MCF 10A (cell line): ENCODE measurements around the gene SLC6A4. TPM values are rescaled to one million over a fixed set of nuclear protein-coding genes. Genes with fewer than 3 reads are reported as not detected.

Experiments
- BruUV-seq: library from RNA; stranded (reverse); fragments of 400-500 nt; replicated peaks from 2 replicates; lab custom pipeline; 2021; lab: Mats Ljungman, UMichigan
- CTCF ChIA-PET: fragments of 300-600 bp; sonication (Branson Sonifier 250); formaldehyde crosslinking; extraction: SDS; loops from one replicate; lab custom pipeline; 2021; ENCODE audit warnings: antibody characterized with exemption, inconsistent platforms; lab: Yijun Ruan, JAX
- POLR2A ChIA-PET: fragments of 300-600, 350-650 bp; sonication (Branson Sonifier 250); formaldehyde crosslinking; extraction: SDS; loops from one replicate; lab custom pipeline; 2020; ENCODE audit warnings: antibody characterized with exemption, inconsistent platforms; lab: Yijun Ruan, JAX
- DNase-seq: peaks from one replicate; pipeline ENCODE4 v3.0.0-alpha.2; 2018; ENCODE audit not compliant: unreplicated experiment
- H3K27ac Mint-ChIP-seq: one replicate; pipeline ENCODE4 v1.8.0; 2022; ENCODE audit warnings: mild to moderate bottlenecking, low read depth, mixed read lengths; ENCODE audit not compliant: unreplicated experiment
- H3K27me3 Mint-ChIP-seq: one replicate; pipeline ENCODE4 v1.8.0; 2022; ENCODE audit warnings: mixed read lengths; ENCODE audit not compliant: insufficient read depth, unreplicated experiment
- H3K36me3 Mint-ChIP-seq: one replicate; pipeline ENCODE4 v1.8.0; 2022; ENCODE audit warnings: mild to moderate bottlenecking, moderate library complexity, mixed read lengths; ENCODE audit not compliant: insufficient read depth, unreplicated experiment
- H3K4me1 Mint-ChIP-seq: one replicate; pipeline ENCODE4 v1.8.0; 2022; ENCODE audit warnings: mixed read lengths; ENCODE audit not compliant: insufficient read depth, unreplicated experiment
- H3K4me3 Mint-ChIP-seq: one replicate; pipeline ENCODE4 v1.8.0; 2022; ENCODE audit warnings: mild to moderate bottlenecking, moderate library complexity, mixed read lengths; ENCODE audit not compliant: unreplicated experiment
- H3K9me3 Mint-ChIP-seq: one replicate; pipeline ENCODE4 v1.8.0; 2022; ENCODE audit warnings: mixed read lengths; ENCODE audit not compliant: unreplicated experiment
- intact Hi-C: fragments of 100-400 bp; cut with micrococcal nuclease; formaldehyde crosslinking; loops from 2 replicates; pipeline ENCODE4 v1.14.1; 2022
- total RNA-seq: library from RNA; stranded (reverse); gene quantifications from 2 replicates; pipeline ENCODE4 v1.2.3, GENCODE V29; 2022
- TF ChIP-seq, protein P1 (sequence below): fragments of 200-600 bp; IDR thresholded peaks from one replicate; pipeline ENCODE4 v1.8.0; 2022; ENCODE audit warnings: antibody characterized with exemption, mild to moderate bottlenecking; ENCODE audit not compliant: unreplicated experiment

SLC6A4 gene
- total RNA-seq, 1 experiment from 2014 or later, result not detected

DNA sequence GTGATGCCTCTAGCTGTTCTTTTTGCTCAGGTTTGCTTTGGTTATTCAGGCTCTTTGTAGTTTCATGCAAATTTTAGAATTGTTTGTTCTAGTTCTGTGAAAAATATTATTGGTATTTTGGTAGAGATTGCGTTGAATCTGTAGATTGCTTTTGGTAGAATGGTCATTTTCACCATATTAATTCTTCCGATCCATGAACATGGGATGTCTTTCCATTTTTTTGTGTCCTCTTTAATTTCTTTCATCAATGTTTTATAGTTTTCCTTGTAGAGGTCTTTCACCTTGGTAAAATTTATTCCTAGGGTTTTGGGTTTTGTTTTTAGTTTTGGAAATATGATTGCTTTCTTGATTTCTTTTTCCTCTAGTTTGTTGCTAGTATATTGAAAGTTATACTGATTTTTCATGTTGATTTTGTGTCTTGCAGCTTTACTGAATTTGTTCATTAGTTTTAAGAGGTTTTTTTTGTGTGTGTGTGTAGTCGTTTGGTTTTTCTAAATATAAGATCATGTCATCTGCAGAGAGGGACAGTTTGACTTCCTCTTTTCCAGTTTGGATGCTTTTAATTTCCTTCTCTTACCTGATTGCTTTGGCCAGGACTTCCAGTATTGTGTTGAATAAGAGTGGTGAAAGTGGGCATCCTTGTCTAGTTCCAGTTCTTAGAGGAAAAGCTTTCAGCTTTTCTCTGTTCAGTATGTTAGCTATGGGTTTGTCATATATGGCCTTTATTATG is 76.4 kb downstream of the SLC6A4 start:
- POLR2A ChIA-PET, result interaction anchor here (1.6 kb wide), 1 partner anchor 10 kb away, joined by 5 read pairs; no protein-coding TSS in a partner anchor
- DNase-seq, result no peak
- peaks cover 39% of the 10 kb centered on the region for H3K36me3 Mint-ChIP-seq
- CTCF ChIA-PET, result interaction anchor here (0.6 to 1.4 kb wide), 2 partner anchors 34 to 69 kb away, joined by 3 to 4 read pairs; no protein-coding TSS in a partner anchor
- BruUV-seq, result no TSS peak
- H3K9me3 Mint-ChIP-seq, result no peaks in the 10 kb centered on the region
- intact Hi-C loops, result no loop called here
- H3K27ac Mint-ChIP-seq, result no peak overlapping the region
- TF ChIP-seq, protein P1, sequence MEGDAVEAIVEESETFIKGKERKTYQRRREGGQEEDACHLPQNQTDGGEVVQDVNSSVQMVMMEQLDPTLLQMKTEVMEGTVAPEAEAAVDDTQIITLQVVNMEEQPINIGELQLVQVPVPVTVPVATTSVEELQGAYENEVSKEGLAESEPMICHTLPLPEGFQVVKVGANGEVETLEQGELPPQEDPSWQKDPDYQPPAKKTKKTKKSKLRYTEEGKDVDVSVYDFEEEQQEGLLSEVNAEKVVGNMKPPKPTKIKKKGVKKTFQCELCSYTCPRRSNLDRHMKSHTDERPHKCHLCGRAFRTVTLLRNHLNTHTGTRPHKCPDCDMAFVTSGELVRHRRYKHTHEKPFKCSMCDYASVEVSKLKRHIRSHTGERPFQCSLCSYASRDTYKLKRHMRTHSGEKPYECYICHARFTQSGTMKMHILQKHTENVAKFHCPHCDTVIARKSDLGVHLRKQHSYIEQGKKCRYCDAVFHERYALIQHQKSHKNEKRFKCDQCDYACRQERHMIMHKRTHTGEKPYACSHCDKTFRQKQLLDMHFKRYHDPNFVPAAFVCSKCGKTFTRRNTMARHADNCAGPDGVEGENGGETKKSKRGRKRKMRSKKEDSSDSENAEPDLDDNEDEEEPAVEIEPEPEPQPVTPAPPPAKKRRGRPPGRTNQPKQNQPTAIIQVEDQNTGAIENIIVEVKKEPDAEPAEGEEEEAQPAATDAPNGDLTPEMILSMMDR, result no peak
- H3K4me3 Mint-ChIP-seq, result no peak overlapping the region
- H3K27me3 Mint-ChIP-seq, result no peaks in the 10 kb centered on the region
- peaks cover 5% of the 10 kb centered on the region for H3K4me1 Mint-ChIP-seq

DNA sequence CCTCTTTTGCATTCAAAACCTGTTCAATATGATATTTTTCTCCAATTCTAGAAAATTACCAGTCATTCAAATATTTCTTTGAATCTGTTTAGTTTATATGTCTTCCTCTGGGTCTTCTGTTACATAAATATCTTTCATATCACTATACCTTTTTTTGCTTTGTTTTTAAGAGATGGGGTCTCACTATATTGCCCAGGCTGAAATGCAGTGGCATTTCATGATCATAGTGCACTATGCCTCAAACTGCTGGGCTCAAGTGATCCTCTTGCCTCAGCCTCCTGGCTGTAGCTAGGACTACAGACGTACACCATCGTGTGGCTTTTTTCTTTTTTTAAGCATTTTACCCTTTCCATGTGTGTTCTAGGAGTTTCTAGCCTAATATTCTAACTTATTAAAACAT is 80.1 kb downstream of the SLC6A4 start:
- POLR2A ChIA-PET, result no interaction called here
- Mint-ChIP-seq H3K36me3 (peaks cover 58% of the 10 kb centered on the region), H3K9me3 (no peaks in the 10 kb centered on the region), H3K27me3 (no peaks in the 10 kb centered on the region), H3K4me3 (no peak overlapping the region), H3K27ac (no peak overlapping the region), H3K4me1 (peaks cover 5% of the 10 kb centered on the region)
- DNase-seq, result no peak
- CTCF ChIA-PET, result interaction anchor here (0.7 to 1.2 kb wide), 2 partner anchors 50 to 180 kb away, joined by 4 read pairs; no protein-coding TSS in a partner anchor
- TF ChIP-seq, protein P1, result no peak
- intact Hi-C loops, result no loop called here
- BruUV-seq, result no TSS peak

DNA sequence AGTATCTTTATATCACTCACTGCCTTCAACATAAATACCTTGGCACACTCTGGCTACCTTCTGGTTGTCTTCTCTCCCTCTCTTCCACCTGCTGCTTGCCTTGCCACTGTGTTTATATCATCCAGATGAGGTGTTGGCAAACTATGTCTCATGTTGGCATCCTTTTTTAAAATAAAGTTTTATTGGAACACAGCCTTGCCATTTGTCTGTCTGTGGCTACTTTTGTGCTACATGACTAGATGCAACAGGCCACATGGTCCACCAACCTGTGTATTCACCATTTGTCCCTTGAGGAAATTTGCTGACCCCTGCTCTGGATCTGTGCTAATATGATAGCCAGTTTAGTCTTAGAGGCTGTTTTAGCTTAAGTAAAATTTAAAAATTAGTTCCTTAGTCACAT is 82.0 kb downstream of the SLC6A4 start:
- no TSS peak for BruUV-seq
- no peaks in the 10 kb centered on the region for H3K9me3 Mint-ChIP-seq
- H3K4me3 Mint-ChIP-seq, result no peak overlapping the region
- DNase-seq, result no peak
- no peaks in the 10 kb centered on the region for H3K27me3 Mint-ChIP-seq
- ChIA-PET POLR2A (no interaction called here), CTCF (no interaction called here)
- peaks cover 57% of the 10 kb centered on the region for H3K36me3 Mint-ChIP-seq
- H3K4me1 Mint-ChIP-seq, result peaks cover 11% of the 10 kb centered on the region
- no peak overlapping the region for H3K27ac Mint-ChIP-seq
- intact Hi-C loops, result no loop called here
- TF ChIP-seq, protein P1, result no peak

DNA sequence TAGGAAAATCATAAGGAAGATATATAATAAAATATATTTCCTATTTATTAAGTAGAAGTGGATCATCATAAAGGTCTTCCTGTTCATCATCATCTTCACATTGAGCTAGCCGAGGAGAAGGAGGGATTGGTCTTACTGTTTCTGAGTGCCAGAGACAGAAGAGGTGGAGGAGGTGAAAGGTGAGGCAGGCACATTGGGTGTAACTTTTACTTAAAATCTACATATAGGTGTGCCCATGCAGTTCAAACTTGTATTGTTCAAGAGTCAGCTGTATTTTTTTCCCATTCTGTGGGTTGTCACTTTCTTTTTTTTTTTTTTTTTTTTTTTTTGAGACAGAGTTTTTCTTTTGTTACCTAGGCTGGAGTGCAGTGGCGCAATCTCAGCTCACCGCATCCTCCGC is 84.0 kb downstream of the SLC6A4 start:
- intact Hi-C loops, result no loop called here
- no peak overlapping the region for H3K27ac Mint-ChIP-seq
- peaks cover 52% of the 10 kb centered on the region for H3K36me3 Mint-ChIP-seq
- ChIA-PET POLR2A (interaction anchor here (0.5 to 1.3 kb wide), 3 partner anchors 11 to 215 kb away, joined by 3 to 4 read pairs (median 3); no protein-coding TSS in a partner anchor), CTCF (interaction anchor here (0.7 to 1.3 kb wide), 2 partner anchors 27 to 46 kb away, joined by 3 read pairs; no protein-coding TSS in a partner anchor)
- no peak overlapping the region for H3K4me3 Mint-ChIP-seq
- H3K9me3 Mint-ChIP-seq, result no peaks in the 10 kb centered on the region
- no peak for DNase-seq
- H3K4me1 Mint-ChIP-seq, result peaks cover 16% of the 10 kb centered on the region
- TF ChIP-seq, protein P1, result no peak
- BruUV-seq, result no TSS peak
- H3K27me3 Mint-ChIP-seq, result no peaks in the 10 kb centered on the region
